ENCODE measurements around the gene SNRPB2.

- TF ChIP-seq POLR2AphosphoS5 (IDR thresholded peaks at IDR 0.05; ENCODE audit: control insufficient read depth, insufficient read depth, low read depth, low read length) (no peak), HINFP (tag; conservative IDR thresholded peaks at IDR 0.05; ENCODE audit: low read depth) (no peak)
Observed at GRCh38 chr20:16713066-16713465, 16.8 kb upstream of the SNRPB2 start.

Measured in K562 (cell line).